Tibial nerve (tissue), 4 donors: ENCODE results near the gene FGD6. TPM values are rescaled to one million over a fixed set of nuclear protein-coding genes. Genes with fewer than 3 reads are reported as not detected.

Source experiments
- DNase-seq, 2 donors: peaks; one replicate each; pipeline ENCODE4 v3.0.0-alpha.2; 2019; ENCODE audit warnings: low spot score in 2 of 2
- H3K27ac ChIP-seq, 4 donors: fragments of 200-600 bp; sonication (generic) in 3 of 4; one replicate each; pipeline ENCODE4 v1.5.1; 2017 to 2019; ENCODE audit warnings: mild to moderate bottlenecking in 1 of 4
- H3K27me3 ChIP-seq, 2 donors: fragments of 200-600 bp; sonication (generic) in 1 of 2; one replicate each; pipeline versions ENCODE4 v1.5.1 to v1.6.0; 2017 to 2019
- H3K36me3 ChIP-seq, 3 donors: fragments of 200-600 bp; sonication (generic); one replicate each; pipeline ENCODE4 v1.5.1; 2018 to 2019
- H3K4me1 ChIP-seq, 4 donors: fragments of 200-600 bp; sonication (generic) in 3 of 4; one replicate each; pipeline ENCODE4 v1.5.1; 2017 to 2019
- H3K4me3 ChIP-seq, 4 donors: fragments of 200-600 bp; sonication (generic) in 3 of 4; one replicate each; pipeline ENCODE4 v1.5.1; 2017 to 2019; ENCODE audit warnings: mild to moderate bottlenecking in 1 of 4, moderate library complexity in 1 of 4
- H3K9me3 ChIP-seq, 4 donors: fragments of 200-600 bp; sonication (generic) in 3 of 4; one replicate each; pipeline ENCODE4 v1.5.1; 2017 to 2019
- CTCF ChIP-seq, 5 experiments: fragments of 200-600 bp in 3 of 5; fragments of 450-650 bp in 2 of 5; sonication (generic) in 3 of 5; IDR thresholded peaks; one replicate each; pipeline ENCODE4 v1.5.1; 2016 to 2019; ENCODE audit warnings: antibody characterized with exemption in 5 of 5, mild to moderate bottlenecking in 3 of 5, moderate library complexity in 2 of 5
- EP300 ChIP-seq, 2 donors: sonication (generic); formaldehyde crosslinking; IDR thresholded peaks; one replicate each; pipeline ENCODE4 v1.6.1; 2017; ENCODE audit warnings: antibody characterized with exemption in 2 of 2, mild to moderate bottlenecking in 1 of 2
- POLR2A ChIP-seq, 2 donors: fragments of 450-650 bp; IDR thresholded peaks; one replicate each; pipeline ENCODE4 v1.6.1; 2017; ENCODE audit warnings: antibody characterized with exemption in 2 of 2, mild to moderate bottlenecking in 2 of 2, moderate library complexity in 2 of 2
- WGBS, 2 donors: methylation state at CpG; one replicate each; pipeline ENCODE4 v1.1.5; 2018; 5-methylcytosine and 5-hydroxymethylcytosine counted together
- total RNA-seq, 4 donors: library from RNA; depleted of rRNA; stranded (reverse); fragments of >200 nt; gene quantifications; one replicate each; pipeline ENCODE4 v1.1.0, GENCODE V29; 2016

FGD6 gene
- total RNA-seq, 4 donors from 2014 or later, result 9.2 to 13.4 (median 11.7) TPM

- H3K36me3 ChIP-seq, result no peaks in the 10 kb centered on the region
- H3K4me3 ChIP-seq, result no peak overlapping the region
- TF ChIP-seq EP300 (IDR thresholded peaks at IDR 0.05) (no peak), POLR2A (IDR thresholded peaks at IDR 0.05) (no peak), CTCF (IDR thresholded peaks at IDR 0.05) (no peak)
- 70 to 77% methylated on average over 2 of the region's 2 CpGs for WGBS, 2 donors
- DNase-seq, result no peak
- H3K27me3 ChIP-seq, result no peaks in the 10 kb centered on the region
- no peak overlapping the region for H3K27ac ChIP-seq
- H3K4me1 ChIP-seq, result peaks cover 0 to 20% (median 0%) of the 10 kb centered on the region in 4 donors
- no peaks in the 10 kb centered on the region for H3K9me3 ChIP-seq
Observed at GRCh38 chr12:95177201-95177768, 40.0 kb downstream of the FGD6 start.

- peak in 1 of 2 donors; percentile 40 for TF ChIP-seq EP300 (IDR thresholded peaks at IDR 0.05)
- TF ChIP-seq CTCF (IDR thresholded peaks at IDR 0.05), result no peak
- no peak for TF ChIP-seq POLR2A (IDR thresholded peaks at IDR 0.05)
- H3K9me3 ChIP-seq, result no peaks in the 10 kb centered on the region
- no peak overlapping the region for H3K4me3 ChIP-seq
- 50 to 54% methylated on average over 8 of the region's 8 CpGs for WGBS, 2 donors
- peaks cover 0 to 20% (median 0%) of the 10 kb centered on the region in 4 donors for H3K4me1 ChIP-seq
- H3K27me3 ChIP-seq, result no peaks in the 10 kb centered on the region
- H3K36me3 ChIP-seq, result peaks cover 0 to 9% (median 0%) of the 10 kb centered on the region in 3 donors
- peak; percentile 66 to 78 for DNase-seq
- H3K27ac ChIP-seq, result peak overlapping the region in 2 of 4 donors; percentile 15 to 63
Observed at GRCh38 chr12:95173392-95174251, 43.6 kb downstream of the FGD6 start.

GRCh38 chr12:95169368-95169767 is 47.9 kb downstream of the FGD6 start:
- Histone ChIP-seq H3K4me3 (no peak overlapping the region), H3K27ac (no peak overlapping the region), H3K36me3 (peaks cover 0 to 9% (median 0%) of the 10 kb centered on the region in 3 donors), H3K9me3 (no peaks in the 10 kb centered on the region), H3K27me3 (no peaks in the 10 kb centered on the region), H3K4me1 (peaks cover 0 to 23% (median 0%) of the 10 kb centered on the region in 4 donors)
- TF ChIP-seq POLR2A (IDR thresholded peaks at IDR 0.05) (no peak), CTCF (IDR thresholded peaks at IDR 0.05) (no peak), EP300 (IDR thresholded peaks at IDR 0.05) (no peak)
- 65 to 66% methylated on average over 4 of the region's 4 CpGs for WGBS, 2 donors
- DNase-seq, result no peak

GRCh38 chr12:95168746-95169145 is 48.5 kb downstream of the FGD6 start:
- DNase-seq, result no peak
- WGBS, 2 donors, result 46 to 59% methylated on average over 2 of the region's 2 CpGs
- H3K4me1 ChIP-seq, result peaks cover 0 to 21% (median under 1%) of the 10 kb centered on the region in 4 donors
- H3K4me3 ChIP-seq, result no peak overlapping the region
- TF ChIP-seq CTCF (IDR thresholded peaks at IDR 0.05) (no peak), POLR2A (IDR thresholded peaks at IDR 0.05) (no peak), EP300 (IDR thresholded peaks at IDR 0.05) (no peak)
- no peaks in the 10 kb centered on the region for H3K9me3 ChIP-seq
- no peak overlapping the region for H3K27ac ChIP-seq
- H3K36me3 ChIP-seq, result peaks cover 0 to 9% (median 0%) of the 10 kb centered on the region in 3 donors
- no peaks in the 10 kb centered on the region for H3K27me3 ChIP-seq

- no peak for TF ChIP-seq CTCF (IDR thresholded peaks at IDR 0.05)
- no peak for TF ChIP-seq EP300 (IDR thresholded peaks at IDR 0.05)
- no peak for TF ChIP-seq POLR2A (IDR thresholded peaks at IDR 0.05)
- Histone ChIP-seq H3K4me1 (peaks cover 0 to 15% (median 2%) of the 10 kb centered on the region in 4 donors), H3K9me3 (no peaks in the 10 kb centered on the region), H3K27ac (no peak overlapping the region), H3K27me3 (no peaks in the 10 kb centered on the region), H3K36me3 (no peaks in the 10 kb centered on the region), H3K4me3 (no peak overlapping the region)
- 82 to 95% methylated on average over 2 of the region's 2 CpGs for WGBS, 2 donors
- DNase-seq, result no peak
Observed at GRCh38 chr12:95164656-95165055, 52.6 kb downstream of the FGD6 start.
